ENCODE results near the gene OPCML. TPM values are rescaled to one million over a fixed set of nuclear protein-coding genes. Genes with fewer than 3 reads are reported as not detected.

The OPCML gene
- total RNA-seq, 4 donors from 2014 or later, result 0.16 TPM; not detected in 3

GRCh38 chr11:132607575-132607974 is 924.7 kb downstream of the OPCML start:
- H3K4me3 ChIP-seq (ENCODE audit: low read depth, poor library complexity, severe bottlenecking), result no peak overlapping the region
- WGBS, 2 donors, result 57 to 84% methylated on average over 2 of the region's 2 CpGs
- no peak for DNase-seq (ENCODE audit: low spot score in 2 of 2)
- TF ChIP-seq CTCF (IDR thresholded peaks at IDR 0.05), result no peak
- TF ChIP-seq POLR2A (IDR thresholded peaks at IDR 0.05), result no peak
- intact Hi-C loops (cut with DNase I; ENCODE audit: low total_unique reads), result no loop called here

- intact Hi-C loops (cut with DNase I; ENCODE audit: low total_unique reads), result no loop called here
- WGBS, 2 donors, result 47 to 48% methylated on average over 9 of the region's 9 CpGs
- no peak for TF ChIP-seq CTCF (IDR thresholded peaks at IDR 0.05)
- no peak for TF ChIP-seq POLR2A (IDR thresholded peaks at IDR 0.05)
- H3K4me3 ChIP-seq (ENCODE audit: low read depth, poor library complexity, severe bottlenecking), result no peak overlapping the region
- no peak for DNase-seq (ENCODE audit: low spot score in 2 of 2)
These were observed 926.3 kb downstream of the OPCML start for GRCh38 chr11:132605825-132606570.

GRCh38 chr11:132604431-132604830 is 927.9 kb downstream of the OPCML start:
- intact Hi-C loops (cut with DNase I; ENCODE audit: low total_unique reads), result no loop called here
- no peak for DNase-seq (ENCODE audit: low spot score in 2 of 2)
- TF ChIP-seq POLR2A (IDR thresholded peaks at IDR 0.05) (no peak), CTCF (IDR thresholded peaks at IDR 0.05) (no peak)
- H3K4me3 ChIP-seq (ENCODE audit: low read depth, poor library complexity, severe bottlenecking), result no peak overlapping the region
- WGBS, 2 donors, result 55 to 64% methylated on average over 2 of the region's 2 CpGs

- intact Hi-C loops (cut with DNase I; ENCODE audit: low total_unique reads), result no loop called here
- WGBS, 2 donors, result 38 to 45% methylated on average over 2 of the region's 2 CpGs
- no peak for TF ChIP-seq CTCF (IDR thresholded peaks at IDR 0.05)
- TF ChIP-seq POLR2A (IDR thresholded peaks at IDR 0.05), result no peak
- no peak for DNase-seq (ENCODE audit: low spot score in 2 of 2)
- H3K4me3 ChIP-seq (ENCODE audit: low read depth, poor library complexity, severe bottlenecking), result no peak overlapping the region
These were observed 930.4 kb downstream of the OPCML start for GRCh38 chr11:132601875-132602274.

- intact Hi-C loops (cut with DNase I; ENCODE audit: low total_unique reads), result loop anchor here (1.0 kb wide), 1 partner anchor 17 kb away; no protein-coding TSS in a partner anchor
- whole genome bisulfite sequencing, 2 donors, result 24 to 29% methylated on average over 1 of the region's 1 CpG
- H3K4me3 ChIP-seq (ENCODE audit: low read depth, poor library complexity, severe bottlenecking), result no peak overlapping the region
- DNase-seq (ENCODE audit: low spot score in 2 of 2), result no peak
- TF ChIP-seq CTCF (IDR thresholded peaks at IDR 0.05) (no peak), POLR2A (IDR thresholded peaks at IDR 0.05) (no peak)
These were observed 936.6 kb downstream of the OPCML start for GRCh38 chr11:132595711-132596134.

- WGBS, 2 donors, result 55 to 64% methylated on average over 1 of the region's 1 CpG
- intact Hi-C loops (cut with DNase I; ENCODE audit: low total_unique reads), result no loop called here
- TF ChIP-seq POLR2A (IDR thresholded peaks at IDR 0.05), result no peak
- no peak for TF ChIP-seq CTCF (IDR thresholded peaks at IDR 0.05)
- H3K4me3 ChIP-seq (ENCODE audit: low read depth, poor library complexity, severe bottlenecking), result no peak overlapping the region
- DNase-seq (ENCODE audit: low spot score in 2 of 2), result no peak
These were observed 937.1 kb downstream of the OPCML start for GRCh38 chr11:132595246-132595645.

Data from lower leg skin (tissue), 4 donors.